Aorta (tissue), 5 donors: ENCODE results near the gene CTU2. TPM values are rescaled to one million over a fixed set of nuclear protein-coding genes. Genes with fewer than 3 reads are reported as not detected.

Experiments used
- ATAC-seq: fragments of 200-7000 bp; cut with Tn5 transposase; one replicate; pipeline ENCODE4 v1.9.1; 2022; ENCODE audit warnings: moderate library complexity; ENCODE audit not compliant: low FRiP score
- DNase-seq, 2 donors: peaks; one replicate each; pipeline ENCODE4 v3.0.0-alpha.2; 2020
- H3K27ac ChIP-seq, 2 donors: one replicate each; pipeline ENCODE4 v1.5.1; 2013; ENCODE audit warnings: low read length in 2 of 2, mild to moderate bottlenecking in 2 of 2, moderate library complexity in 2 of 2, control low read depth in 1 of 2, inconsistent platforms in 1 of 2, low read depth in 1 of 2
- H3K27me3 ChIP-seq, 2 donors: one replicate each; pipeline ENCODE4 v1.6.1; 2013; ENCODE audit warnings: control low read depth in 1 of 2, low read length in 1 of 2, mild to moderate bottlenecking in 1 of 2, moderate library complexity in 1 of 2; ENCODE audit not compliant: insufficient read depth in 2 of 2, control insufficient read depth in 1 of 2
- H3K36me3 ChIP-seq, 2 donors: one replicate each; pipeline ENCODE4 v1.6.1; 2013; ENCODE audit warnings: control low read depth in 1 of 2, low read length in 1 of 2, mild to moderate bottlenecking in 1 of 2; ENCODE audit not compliant: insufficient read depth in 2 of 2, control insufficient read depth in 1 of 2
- H3K4me1 ChIP-seq, 2 donors: one replicate each; pipeline ENCODE4 v1.6.1; 2013; ENCODE audit warnings: low read length in 2 of 2, control low read depth in 1 of 2, mild to moderate bottlenecking in 1 of 2, moderate library complexity in 1 of 2; ENCODE audit not compliant: insufficient read depth in 2 of 2, control insufficient read depth in 1 of 2
- H3K4me3 ChIP-seq, 2 donors: one replicate each; pipeline ENCODE4 v1.5.1; 2013; ENCODE audit warnings: low read length in 2 of 2, control low read depth in 1 of 2, mild to moderate bottlenecking in 1 of 2
- H3K9me3 ChIP-seq: one replicate; pipeline ENCODE4 v1.6.1; 2013; ENCODE audit warnings: mild to moderate bottlenecking, low read length; ENCODE audit not compliant: control insufficient read depth
- WGBS, 2 donors: extraction: QIAGEN DNeasy Blood & Tissue Kit; methylation state at CpG; one replicate each; pipeline ENCODE4 v1.1.7; 2013; 5-methylcytosine and 5-hydroxymethylcytosine counted together
- intact Hi-C, 2 donors: fragments of 100-400 bp; cut with DNase I; formaldehyde crosslinking; loops; one replicate each; pipeline versions ENCODE4 v1.14.2 to v1.15.0; 2022
- polyA plus RNA-seq, 2 donors: library from polyadenylated mRNA; stranded (reverse); fragments of 200-250 nt; gene quantifications; one replicate each; pipeline ENCODE4 v1.2.3, GENCODE V29; 2013
- total RNA-seq, 2 donors: library from RNA; stranded (reverse); fragmentation: NEBNext Ultra II Directional; extraction: Animal tissue kit (Norgen Biotek cat#: 25700); gene quantifications; one replicate each; pipeline ENCODE4 v1.2.1, GENCODE V29; 2021
- donor health status: healthy with polysubstance abuse.
- donor health status: Bipolar disorder and iron deficiency.
- donor health status: DM: no; HTN: no; CAD: no.
- donor health status: DM: no; HTN: no; CAD: no.
- donor health status: DM: yes; HTN: yes; CAD: no.

The CTU2 gene
- total and polyA plus RNA-seq, 4 donors = 4.0 to 18.4 (median 16.4) TPM

DNA sequence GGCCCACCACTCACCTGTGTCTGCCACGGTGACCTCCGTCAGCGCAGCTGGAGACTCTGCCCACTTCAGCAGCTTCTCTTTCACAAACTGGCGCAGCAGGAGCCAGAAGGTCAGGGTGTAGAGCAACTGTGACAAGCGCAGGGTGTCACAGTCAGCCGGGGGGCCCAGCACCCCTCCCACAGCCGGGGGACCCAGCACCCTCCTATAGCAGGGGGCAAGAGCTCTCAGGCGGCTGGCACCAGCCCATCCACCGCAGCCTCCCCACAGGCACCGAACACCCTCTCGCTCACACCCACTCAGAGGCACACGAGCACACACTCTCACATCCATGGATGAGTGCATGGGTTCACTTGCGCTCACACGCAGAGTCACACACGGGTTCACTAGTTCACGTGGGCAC is 28.8 kb downstream of the CTU2 start:
- intact Hi-C loops = loop anchor here (5.0 to 10.0 kb wide), 3 partner anchors 122 to 482 kb away; partner anchors contain the start of genes ZNF778 (in 2 of the 2), GALNS (in 1 of the 2) and TRAPPC2L (in 1 of the 2)

DNA sequence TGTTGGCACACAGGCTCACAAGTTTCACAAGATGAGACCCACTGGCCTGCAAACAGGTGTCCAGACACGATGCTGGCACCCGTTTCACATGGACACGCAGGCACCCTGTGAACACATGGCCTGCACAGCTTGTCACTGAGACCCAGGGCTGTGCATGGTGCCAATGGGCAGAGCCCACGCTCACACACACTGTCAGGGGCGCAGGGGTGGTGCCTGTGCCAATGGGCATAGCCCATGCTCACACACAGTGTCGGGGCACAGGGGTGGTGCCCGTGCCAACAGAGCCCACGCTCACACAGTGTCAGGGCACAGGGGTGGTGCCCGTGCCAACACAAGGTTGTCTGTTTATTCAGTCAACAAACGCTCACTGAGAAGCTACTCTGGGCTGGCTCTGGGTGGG is 29.3 kb downstream of the CTU2 start:
- Histone ChIP-seq H3K4me3 (no peak overlapping the region), H3K27me3 (no peaks in the 10 kb centered on the region), H3K27ac (no peak overlapping the region), H3K36me3 (peaks cover 0 to 2% of the 10 kb centered on the region in 2 donors), H3K4me1 (no peaks in the 10 kb centered on the region), H3K9me3 (no peaks in the 10 kb centered on the region)
- intact Hi-C loops = loop anchor here (5.0 to 10.0 kb wide), 3 partner anchors 122 to 482 kb away; partner anchors contain the start of genes ZNF778 (in 2 of the 2), GALNS (in 1 of the 2) and TRAPPC2L (in 1 of the 2)
- no peak for DNase-seq
- ATAC-seq = no peak
- WGBS, 2 donors = 86 to 89% methylated on average over 10 of the region's 10 CpGs

More for the DNA sequence above, 28.8 kb downstream of the CTU2 start:
- no peak for DNase-seq
- Histone ChIP-seq H3K9me3 (no peaks in the 10 kb centered on the region), H3K27me3 (no peaks in the 10 kb centered on the region), H3K4me3 (no peak overlapping the region), H3K36me3 (peaks cover 0 to 2% of the 10 kb centered on the region in 2 donors), H3K27ac (no peak overlapping the region), H3K4me1 (no peaks in the 10 kb centered on the region)
- ATAC-seq = no peak
- WGBS, 2 donors = 92 to 94% methylated on average over 16 of the region's 16 CpGs

DNA sequence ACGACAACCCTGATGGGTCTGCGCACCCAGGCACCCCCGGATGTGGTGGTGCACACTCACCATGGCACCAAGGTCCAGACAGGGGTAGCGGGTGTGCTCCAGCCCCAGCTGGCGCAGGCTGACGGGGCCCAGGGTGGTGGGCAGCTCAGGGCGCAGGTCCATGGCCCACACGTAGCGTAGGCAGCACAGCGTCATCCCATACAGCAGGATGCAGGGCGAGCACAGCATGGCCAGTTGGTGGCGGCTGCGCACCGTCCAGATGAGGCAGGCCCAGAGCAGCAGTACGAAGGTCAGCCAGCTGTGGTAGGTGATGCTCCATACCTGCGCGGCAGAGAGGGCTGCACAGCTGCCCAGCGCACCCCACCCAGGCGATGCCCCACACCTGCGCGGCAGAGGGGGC is 29.8 kb downstream of the CTU2 start:
- peaks cover 0 to 2% of the 10 kb centered on the region in 2 donors for H3K36me3 ChIP-seq
- no peaks in the 10 kb centered on the region for H3K4me1 ChIP-seq
- intact Hi-C loops = loop anchor here (5.0 to 10.0 kb wide), 3 partner anchors 121 to 481 kb away; partner anchors contain the start of genes ZNF778 (in 2 of the 2), GALNS (in 1 of the 2) and TRAPPC2L (in 1 of the 2)
- DNase-seq (no peak), ATAC-seq (no peak)
- no peaks in the 10 kb centered on the region for H3K9me3 ChIP-seq
- H3K4me3 ChIP-seq = no peak overlapping the region
- WGBS, 2 donors = 94 to 95% methylated on average over 18 to 21 of the region's 21 CpGs
- no peak overlapping the region for H3K27ac ChIP-seq
- no peaks in the 10 kb centered on the region for H3K27me3 ChIP-seq

DNA sequence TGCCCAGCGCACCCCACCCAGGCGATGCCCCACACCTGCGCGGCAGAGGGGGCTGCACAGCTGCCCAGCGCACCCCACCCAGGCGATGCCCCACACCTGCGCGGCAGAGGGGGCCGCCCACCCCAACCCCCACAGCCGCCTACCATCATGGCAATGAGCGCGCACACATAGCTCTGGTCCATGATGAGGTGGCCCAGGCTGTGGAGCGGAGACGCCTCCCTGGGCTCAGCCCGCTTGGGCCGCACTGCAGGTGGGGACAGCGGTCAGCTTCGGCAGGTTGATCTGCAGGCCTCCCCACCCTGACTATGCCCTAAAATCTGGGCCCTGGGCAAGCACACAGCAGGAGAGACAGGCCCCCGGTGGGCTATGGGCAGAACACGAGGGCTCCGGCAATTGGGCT is 30.2 kb downstream of the CTU2 start:
- no peak overlapping the region for H3K4me3 ChIP-seq
- H3K27me3 ChIP-seq = no peaks in the 10 kb centered on the region
- H3K4me1 ChIP-seq = no peaks in the 10 kb centered on the region
- no peaks in the 10 kb centered on the region for H3K9me3 ChIP-seq
- ATAC-seq (no peak), DNase-seq (no peak)
- intact Hi-C loops = loop anchor here (5.0 to 10.0 kb wide), 3 partner anchors 121 to 481 kb away; partner anchors contain the start of genes ZNF778 (in 2 of the 2), GALNS (in 1 of the 2) and TRAPPC2L (in 1 of the 2)
- no peak overlapping the region for H3K27ac ChIP-seq
- H3K36me3 ChIP-seq = peaks cover 0 to 2% of the 10 kb centered on the region in 2 donors
- WGBS, 2 donors = 93 to 95% methylated on average over 16 to 21 of the region's 21 CpGs

DNA sequence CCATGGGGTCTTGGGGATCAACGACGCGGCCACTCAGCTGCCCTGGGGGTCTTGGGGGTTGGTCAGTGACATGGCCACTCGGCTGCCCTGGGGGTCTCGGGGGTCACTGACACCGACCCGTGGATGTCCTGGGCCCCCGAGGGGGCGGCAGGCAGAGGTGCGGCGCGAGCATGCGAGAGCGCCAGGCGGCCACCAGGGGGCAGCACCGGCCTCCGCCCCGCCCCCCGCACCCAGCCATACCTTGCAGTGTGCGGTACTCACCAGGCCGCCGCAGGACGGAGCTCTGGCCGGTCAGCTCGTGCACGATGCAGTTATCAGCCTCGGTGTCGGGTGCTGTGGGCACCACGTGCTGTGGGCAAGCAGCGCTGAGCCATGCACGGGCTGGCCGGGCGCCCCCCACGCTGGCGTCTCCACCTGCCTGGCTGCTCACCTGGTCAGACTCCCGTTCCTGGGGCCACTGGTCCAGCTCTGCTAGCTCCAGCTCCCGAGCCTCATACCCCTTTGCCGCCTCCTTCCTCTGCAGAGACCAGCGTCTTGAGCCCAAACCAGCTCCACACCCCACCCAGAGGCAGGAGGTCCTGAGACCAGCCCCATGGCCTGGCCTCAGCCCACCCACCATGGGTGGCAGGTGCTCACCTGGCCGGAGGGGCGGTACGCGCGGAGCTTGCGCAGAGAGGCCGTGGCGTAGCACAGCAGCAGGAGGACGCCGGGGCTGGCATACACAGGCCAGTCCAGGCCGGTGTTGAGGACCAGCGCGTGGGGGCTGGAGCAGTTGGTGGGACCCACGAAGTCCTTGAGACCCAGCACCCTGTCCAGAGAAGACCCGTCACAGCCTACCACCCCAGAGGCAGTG is 31.2 kb downstream of the CTU2 start:
- Histone ChIP-seq H3K36me3 (peaks cover 0 to 2% of the 10 kb centered on the region in 2 donors), H3K4me3 (no peak overlapping the region), H3K27ac (no peak overlapping the region), H3K27me3 (no peaks in the 10 kb centered on the region), H3K4me1 (no peaks in the 10 kb centered on the region), H3K9me3 (no peaks in the 10 kb centered on the region)
- 38 to 45% methylated on average over 46 to 54 of the region's 54 CpGs for WGBS, 2 donors
- intact Hi-C loops = loop anchor here (5.0 to 10.0 kb wide), 3 partner anchors 120 to 480 kb away; partner anchors contain the start of genes ZNF778 (in 2 of the 2), GALNS (in 1 of the 2) and TRAPPC2L (in 1 of the 2)
- DNase-seq (peak; percentile 75 to 90), ATAC-seq (peak; percentile 71)

DNA sequence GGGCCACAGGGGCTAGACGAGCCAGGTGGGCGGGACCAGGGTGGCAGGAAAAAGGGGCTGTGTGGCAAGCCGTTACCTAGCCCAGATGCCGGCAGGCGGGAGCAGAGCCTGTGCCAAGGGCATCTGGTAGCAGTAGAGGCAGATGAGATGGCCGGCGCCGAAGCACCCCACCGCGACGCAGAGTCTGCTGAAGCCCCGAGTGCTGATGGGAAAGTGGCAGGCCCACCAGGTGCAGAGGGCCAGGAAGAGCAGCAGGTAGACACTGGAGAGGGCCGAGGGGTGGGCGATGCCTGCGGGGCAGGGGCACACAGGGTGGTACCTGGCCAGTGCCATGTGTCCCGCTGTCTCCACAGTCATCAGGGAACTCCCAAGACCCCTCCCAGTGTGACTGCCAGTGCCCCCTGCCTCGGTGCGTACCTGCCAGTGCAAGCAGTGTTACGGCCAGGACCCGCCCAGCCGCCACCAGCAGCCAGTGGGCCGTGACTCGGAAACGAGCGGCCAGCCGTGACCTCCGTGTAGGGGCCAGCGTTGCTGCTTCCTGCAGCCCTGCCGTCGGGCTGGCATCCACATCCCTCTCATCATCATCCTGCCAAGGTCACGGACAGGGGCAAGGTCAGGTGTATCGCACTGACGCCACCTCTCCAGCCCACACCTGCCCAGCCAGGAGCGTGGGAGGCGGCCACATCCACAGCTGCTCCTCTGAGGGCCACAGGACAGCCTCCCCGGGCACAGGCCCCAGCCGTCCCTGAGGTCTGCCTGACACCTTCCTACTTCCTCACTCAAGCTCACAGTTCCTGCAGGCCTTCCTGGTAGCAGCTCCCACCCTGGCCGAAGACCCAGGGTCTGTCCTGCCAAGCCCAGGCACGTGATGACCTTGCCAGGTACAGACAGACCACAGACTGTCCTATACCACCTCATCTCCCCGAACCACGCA is 32.1 kb downstream of the CTU2 start:
- ATAC-seq (no peak), DNase-seq (no peak)
- H3K9me3 ChIP-seq = no peaks in the 10 kb centered on the region
- 88 to 91% methylated on average over 40 to 41 of the region's 41 CpGs for WGBS, 2 donors
- no peaks in the 10 kb centered on the region for H3K4me1 ChIP-seq
- H3K36me3 ChIP-seq = peaks cover 0 to 2% of the 10 kb centered on the region in 2 donors
- no peak overlapping the region for H3K27ac ChIP-seq
- intact Hi-C loops = loop anchor here (5.0 to 10.0 kb wide), 3 partner anchors 119 to 479 kb away; partner anchors contain the start of genes ZNF778 (in 2 of the 2), GALNS (in 1 of the 2) and TRAPPC2L (in 1 of the 2)
- H3K27me3 ChIP-seq = no peaks in the 10 kb centered on the region
- H3K4me3 ChIP-seq = no peak overlapping the region

DNA sequence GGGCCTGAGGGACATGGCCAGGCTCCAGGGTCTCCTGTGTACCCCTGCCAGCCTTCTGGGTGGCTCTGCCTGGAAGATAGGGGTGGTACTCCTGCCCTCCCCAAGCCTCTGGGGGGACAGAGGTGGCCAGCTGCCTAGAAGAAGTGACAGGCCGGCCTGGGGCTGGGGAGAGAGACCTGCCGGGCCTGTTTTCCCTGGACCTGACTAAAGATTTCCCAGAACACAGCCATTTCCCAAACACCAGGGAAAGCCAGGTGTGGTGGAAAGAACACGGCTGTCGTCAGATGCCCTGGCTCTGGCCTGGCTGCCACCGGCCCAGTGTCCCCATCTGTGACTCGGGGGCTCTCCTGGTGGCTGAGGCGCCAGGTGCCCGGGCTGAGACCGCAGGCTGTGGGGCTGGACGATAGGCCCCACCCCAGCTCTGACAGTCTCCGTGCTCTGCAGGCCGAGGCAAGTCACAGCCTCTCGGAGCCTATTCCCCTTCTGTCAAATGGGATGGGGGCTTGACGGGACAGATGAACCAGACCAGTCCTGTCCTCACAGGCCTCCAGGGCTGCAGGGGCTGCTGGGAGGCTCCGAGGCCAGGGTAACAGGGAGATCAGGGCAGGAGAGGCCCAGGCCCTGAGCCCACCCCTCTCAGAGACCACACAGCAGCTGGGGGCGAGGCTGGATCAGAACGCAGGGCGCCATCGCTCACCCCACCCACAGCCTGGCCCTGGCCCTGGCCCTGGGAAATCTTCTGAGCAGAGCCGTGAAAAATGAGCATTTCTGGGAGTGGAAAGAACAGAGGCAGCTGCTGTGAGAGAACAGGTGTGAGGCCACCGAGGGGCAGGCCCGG is 33.1 kb downstream of the CTU2 start:
- no peaks in the 10 kb centered on the region for H3K9me3 ChIP-seq
- ATAC-seq (no peak), DNase-seq (no peak)
- H3K4me1 ChIP-seq = no peaks in the 10 kb centered on the region
- H3K36me3 ChIP-seq = peaks cover 0 to 2% of the 10 kb centered on the region in 2 donors
- no peaks in the 10 kb centered on the region for H3K27me3 ChIP-seq
- intact Hi-C loops = loop anchor here (5.0 to 10.0 kb wide), 3 partner anchors 118 to 478 kb away; partner anchors contain the start of genes ZNF778 (in 2 of the 2), GALNS (in 1 of the 2) and TRAPPC2L (in 1 of the 2)
- H3K4me3 ChIP-seq = no peak overlapping the region
- H3K27ac ChIP-seq = no peak overlapping the region
- 84 to 88% methylated on average over 22 of the region's 22 CpGs for WGBS, 2 donors
